OCI-LY1 (cell line): ENCODE data around the gene KCNK1.
"Not testable (repeated sequence)": the region's sequence is repeated elsewhere in the genome, so short reads cannot be mapped to it uniquely, and the experiment has no call there.

Experiments used
- H2AFZ ChIP-seq: fragments of 200-600 bp; sonication (generic), shearing (Covaris generic); 2 replicates; pipeline ENCODE4 v1.6.0; 2014; ENCODE audit warnings: antibody characterized with exemption, mild to moderate bottlenecking, low read length
- H3F3A ChIP-seq: fragments of 200-600 bp; sonication (generic), shearing (Covaris generic); 2 replicates; pipeline ENCODE4 v1.6.0; 2014; ENCODE audit warnings: mild to moderate bottlenecking, antibody characterized with exemption, low read length, moderate library complexity; ENCODE audit not compliant: insufficient read depth
- H3K27ac ChIP-seq: fragments of 200-600 bp; sonication (generic); 2 replicates; pipeline ENCODE4 v1.5.1; 2014; ENCODE audit warnings: low read length, mixed run types, mild to moderate bottlenecking, low read depth; ENCODE audit not compliant: poor library complexity, severe bottlenecking
- H3K27me3 ChIP-seq: fragments of 200-600 bp; sonication (generic); 2 replicates; pipeline ENCODE4 v1.6.0; 2014; ENCODE audit warnings: antibody characterized with exemption, mild to moderate bottlenecking, low read length, moderate library complexity; ENCODE audit not compliant: insufficient read depth
- H3K36me3 ChIP-seq: fragments of 200-600 bp; sonication (generic); 2 replicates; pipeline ENCODE4 v1.6.1; 2014; ENCODE audit warnings: mild to moderate bottlenecking, antibody characterized with exemption, low read length, moderate library complexity, mixed read lengths; ENCODE audit not compliant: insufficient read depth
- H3K4me1 ChIP-seq: fragments of 200-600 bp; sonication (generic); 2 replicates; pipeline ENCODE4 v1.5.1; 2014; ENCODE audit warnings: mild to moderate bottlenecking, low read length, moderate library complexity; ENCODE audit not compliant: insufficient read depth, severe bottlenecking
- H3K4me2 ChIP-seq: fragments of 200-600 bp; sonication (generic), shearing (Covaris generic); 2 replicates; pipeline ENCODE4 v1.6.1; 2014; ENCODE audit warnings: low read length
- H3K4me3 ChIP-seq: fragments of 200-600 bp; sonication (generic); 2 replicates; pipeline ENCODE4 v1.5.1; 2014; ENCODE audit warnings: low read length, low read depth, mild to moderate bottlenecking, mixed read lengths; ENCODE audit not compliant: poor library complexity, severe bottlenecking
- H3K79me2 ChIP-seq: fragments of 200-600 bp; shearing (Covaris generic); 2 replicates; pipeline ENCODE4 v1.6.1; 2016; ENCODE audit warnings: mixed run types, low read length, mixed read lengths; ENCODE audit not compliant: insufficient read depth
- H3K9ac ChIP-seq: fragments of 200-600 bp; sonication (generic), shearing (Covaris generic); 2 replicates; pipeline ENCODE4 v1.6.1; 2014; ENCODE audit warnings: mild to moderate bottlenecking, low read length, mixed read lengths
- H3K9me2 ChIP-seq: fragments of 200-600 bp; sonication (generic), shearing (Covaris generic); 2 replicates; pipeline ENCODE4 v1.6.1; 2014; ENCODE audit warnings: low read depth, mild to moderate bottlenecking, low read length, mixed read lengths
- H3K9me3 ChIP-seq: fragments of 200-600 bp; shearing (Covaris generic); 2 replicates; pipeline ENCODE4 v1.6.1; 2014; ENCODE audit warnings: low read length, mixed read lengths
- H4K20me1 ChIP-seq: fragments of 200-600 bp; sonication (generic), shearing (Covaris generic); 2 replicates; pipeline ENCODE4 v1.6.0; 2016; ENCODE audit warnings: mild to moderate bottlenecking, low read length; ENCODE audit not compliant: insufficient read depth
- EZH2 ChIP-seq: fragments of 200-600 bp; sonication (generic), shearing (Covaris generic); IDR thresholded peaks from 2 replicates; pipeline ENCODE4 v1.8.0; 2017; ENCODE audit warnings: borderline replicate concordance, mixed run types, mild to moderate bottlenecking, antibody characterized with exemption, low read length, moderate library complexity, mixed read lengths
- TF ChIP-seq, protein P1 (sequence below): fragments of 200-600 bp; sonication (generic), shearing (Covaris generic); IDR thresholded peaks from 2 replicates; pipeline ENCODE4 v1.5.1; 2017; ENCODE audit warnings: mild to moderate bottlenecking, antibody characterized with exemption, low read length, moderate library complexity, mixed read lengths

KCNK1 gene

DNA sequence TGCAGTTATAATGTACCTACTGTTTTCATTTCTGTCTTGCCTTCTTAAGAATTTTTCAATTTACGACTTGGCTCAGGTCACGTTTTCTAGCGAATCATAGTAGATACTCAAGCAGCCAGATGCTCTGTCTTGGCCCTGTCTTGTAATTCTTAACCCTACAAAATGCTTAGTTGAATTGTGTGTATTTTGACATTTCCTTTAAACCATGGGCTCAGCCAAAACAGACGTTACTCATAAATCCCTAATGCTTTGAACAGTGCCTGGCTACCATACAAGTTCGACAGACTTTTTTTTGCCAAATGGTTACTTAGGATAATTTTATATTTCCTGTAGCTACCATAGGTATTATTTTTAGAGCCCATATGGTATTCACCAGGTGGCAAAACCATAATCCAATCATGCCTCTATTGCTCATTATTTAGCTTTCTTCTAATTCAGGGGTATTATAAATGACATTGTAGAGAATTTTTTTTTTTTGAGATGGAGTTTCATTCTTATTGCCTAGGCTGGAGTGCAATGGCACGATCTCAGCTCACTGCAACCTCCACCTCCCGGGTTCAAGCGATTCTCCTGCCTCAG lies 54.3 kb downstream of the KCNK1 start:
- H3K4me3 ChIP-seq = no peak overlapping the region
- H3K9me3 ChIP-seq = no peaks in the 10 kb centered on the region
- H3K36me3 ChIP-seq = no peaks in the 10 kb centered on the region
- no peak overlapping the region for H3K9ac ChIP-seq
- no peak overlapping the region for H3K27ac ChIP-seq
- no peaks in the 10 kb centered on the region for H3F3A ChIP-seq
- no peaks in the 10 kb centered on the region for H3K9me2 ChIP-seq
- H3K27me3 ChIP-seq = no peaks in the 10 kb centered on the region
- H3K4me2 ChIP-seq = no peak overlapping the region
- H3K79me2 ChIP-seq = no peaks in the 10 kb centered on the region
- H4K20me1 ChIP-seq = no peaks in the 10 kb centered on the region
- no peak overlapping the region for H2AFZ ChIP-seq
- no peaks in the 10 kb centered on the region for H3K4me1 ChIP-seq
- TF ChIP-seq, protein P1, sequence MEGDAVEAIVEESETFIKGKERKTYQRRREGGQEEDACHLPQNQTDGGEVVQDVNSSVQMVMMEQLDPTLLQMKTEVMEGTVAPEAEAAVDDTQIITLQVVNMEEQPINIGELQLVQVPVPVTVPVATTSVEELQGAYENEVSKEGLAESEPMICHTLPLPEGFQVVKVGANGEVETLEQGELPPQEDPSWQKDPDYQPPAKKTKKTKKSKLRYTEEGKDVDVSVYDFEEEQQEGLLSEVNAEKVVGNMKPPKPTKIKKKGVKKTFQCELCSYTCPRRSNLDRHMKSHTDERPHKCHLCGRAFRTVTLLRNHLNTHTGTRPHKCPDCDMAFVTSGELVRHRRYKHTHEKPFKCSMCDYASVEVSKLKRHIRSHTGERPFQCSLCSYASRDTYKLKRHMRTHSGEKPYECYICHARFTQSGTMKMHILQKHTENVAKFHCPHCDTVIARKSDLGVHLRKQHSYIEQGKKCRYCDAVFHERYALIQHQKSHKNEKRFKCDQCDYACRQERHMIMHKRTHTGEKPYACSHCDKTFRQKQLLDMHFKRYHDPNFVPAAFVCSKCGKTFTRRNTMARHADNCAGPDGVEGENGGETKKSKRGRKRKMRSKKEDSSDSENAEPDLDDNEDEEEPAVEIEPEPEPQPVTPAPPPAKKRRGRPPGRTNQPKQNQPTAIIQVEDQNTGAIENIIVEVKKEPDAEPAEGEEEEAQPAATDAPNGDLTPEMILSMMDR = no peak
- no peak for TF ChIP-seq EZH2

GRCh38 chr1:233668725-233669294 lies 54.9 kb downstream of the KCNK1 start:
- Histone ChIP-seq H3K27ac (no peak overlapping the region), H2AFZ (no peak overlapping the region), H3K27me3 (no peaks in the 10 kb centered on the region), H3K9me2 (no peaks in the 10 kb centered on the region), H3K79me2 (no peaks in the 10 kb centered on the region), H3K9ac (no peak overlapping the region), H3K9me3 (no peaks in the 10 kb centered on the region), H3K36me3 (no peaks in the 10 kb centered on the region), H3K4me2 (no peak overlapping the region), H4K20me1 (no peaks in the 10 kb centered on the region), H3F3A (no peaks in the 10 kb centered on the region), H3K4me3 (no peak overlapping the region), H3K4me1 (no peaks in the 10 kb centered on the region)
- TF ChIP-seq EZH2 = no peak
- TF ChIP-seq, protein P1 = no peak

DNA sequence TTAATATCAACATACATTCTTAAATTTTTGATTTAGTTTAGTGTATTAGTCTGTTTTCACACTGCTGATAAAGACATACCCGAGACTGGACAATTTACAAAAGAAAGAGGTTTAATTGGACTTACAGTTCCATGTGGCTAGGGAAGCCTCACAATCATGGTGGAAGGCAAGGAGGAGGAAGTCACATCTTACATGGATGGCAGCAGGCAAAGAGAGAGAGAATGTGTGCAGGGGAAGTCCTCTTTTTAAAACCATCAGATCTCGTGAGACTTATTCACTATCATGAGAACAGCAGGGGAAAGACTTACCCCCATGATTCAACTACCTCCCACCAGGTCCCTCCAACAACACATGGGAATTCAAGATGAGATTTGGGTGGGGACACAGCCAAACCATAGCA lies 56.5 kb downstream of the KCNK1 start:
- H2AFZ ChIP-seq, H3K4me1 ChIP-seq, H3K9me3 ChIP-seq, H3K4me2 ChIP-seq, H3K9ac ChIP-seq, H3K9me2 ChIP-seq, H3K36me3 ChIP-seq, H3F3A ChIP-seq, H3K4me3 ChIP-seq, H3K79me2 ChIP-seq, H3K27me3 ChIP-seq, H4K20me1 ChIP-seq, H3K27ac ChIP-seq: not testable (repeated sequence)

- H2AFZ ChIP-seq = no peak overlapping the region
- H3K9me2 ChIP-seq = no peaks in the 10 kb centered on the region
- no peaks in the 10 kb centered on the region for H3K9me3 ChIP-seq
- H3K79me2 ChIP-seq = no peaks in the 10 kb centered on the region
- H3K4me1 ChIP-seq = no peaks in the 10 kb centered on the region
- H4K20me1 ChIP-seq = no peaks in the 10 kb centered on the region
- no peak for TF ChIP-seq EZH2
- TF ChIP-seq, protein P1 = no peak
- no peak overlapping the region for H3K9ac ChIP-seq
- no peaks in the 10 kb centered on the region for H3K27me3 ChIP-seq
- no peaks in the 10 kb centered on the region for H3K36me3 ChIP-seq
- H3K4me3 ChIP-seq = no peak overlapping the region
- no peak overlapping the region for H3K4me2 ChIP-seq
- no peak overlapping the region for H3K27ac ChIP-seq
- H3F3A ChIP-seq = no peaks in the 10 kb centered on the region
Measured at GRCh38 chr1:233671286-233671685, 57.4 kb downstream of the KCNK1 start.
